HG03097 (cell line): ENCODE measurements around the gene ABCC1.
"Not testable (repeated sequence)": the region's sequence is repeated elsewhere in the genome, so short reads cannot be mapped to it uniquely, and the experiment has no call there.

ENCODE experiments used
- ATAC-seq: cut with Tn5 transposase; IDR thresholded peaks from one replicate; pipeline ENCODE4 v1.9.1; 2021; ENCODE audit not compliant: unreplicated experiment, low FRiP score

ABCC1 gene

GRCh38 chr16:16102738-16103137 lies 153.3 kb downstream of the ABCC1 start:
- ATAC-seq = no peak

DNA sequence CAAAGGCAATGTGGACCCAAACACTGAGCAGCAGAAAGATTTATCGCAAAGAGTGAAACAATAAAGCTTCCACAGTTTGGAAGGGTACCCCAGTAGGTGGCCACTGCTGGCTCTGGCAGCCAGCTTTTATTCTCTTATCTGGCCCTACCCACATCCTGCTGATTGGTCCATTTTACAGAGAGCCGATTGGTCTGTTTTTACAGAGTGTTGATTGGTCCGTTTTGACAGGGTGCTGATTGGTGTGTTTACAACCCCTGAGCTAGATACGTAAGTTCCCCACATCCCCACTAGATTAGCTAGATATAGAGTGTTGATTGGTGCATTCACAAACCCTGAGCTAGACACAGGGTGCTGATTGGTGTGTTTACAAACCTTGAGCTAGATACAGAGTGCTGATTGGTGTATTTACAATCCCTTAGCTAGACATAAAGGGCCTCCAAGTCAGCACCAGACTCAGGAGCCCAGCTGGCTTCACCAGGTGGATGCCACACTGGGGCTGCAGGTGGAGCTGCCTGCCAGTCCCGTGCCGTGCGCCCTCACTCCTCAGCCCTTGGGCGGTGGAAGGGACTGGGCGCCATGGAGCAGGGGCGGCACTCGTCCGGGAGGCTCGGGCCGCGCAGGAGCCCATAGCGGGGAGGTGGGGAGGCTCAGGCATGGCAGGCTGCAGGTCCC lies 154.9 kb downstream of the ABCC1 start:
- not testable (repeated sequence) for ATAC-seq

GRCh38 chr16:16104804-16105141 lies 155.4 kb downstream of the ABCC1 start:
- not testable (repeated sequence) for ATAC-seq

GRCh38 chr16:16105646-16106045 lies 156.2 kb downstream of the ABCC1 start:
- no peak for ATAC-seq

- no peak for ATAC-seq
Measured at GRCh38 chr16:16106466-16106865, 157.1 kb downstream of the ABCC1 start.

DNA sequence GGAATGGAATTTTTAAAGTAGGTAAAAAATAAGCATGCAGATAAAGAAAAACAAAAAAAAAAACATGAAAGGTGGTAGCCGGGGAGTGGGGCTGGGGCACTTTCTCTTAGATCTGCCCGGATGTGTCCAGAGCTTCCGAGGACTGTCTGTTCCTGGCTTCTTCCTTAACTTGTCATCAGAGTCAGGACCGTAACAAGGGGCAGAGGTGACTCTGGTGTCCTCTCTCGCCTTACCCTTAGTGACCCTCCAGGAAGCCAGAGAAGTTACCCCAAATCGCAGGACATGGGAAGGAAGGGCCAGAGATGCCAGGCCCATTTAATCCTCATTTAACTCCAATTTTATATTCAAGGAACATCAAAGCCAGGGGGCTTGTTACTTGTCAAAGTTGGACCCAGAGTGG lies 158.4 kb downstream of the ABCC1 start:
- ATAC-seq = no peak

- no peak for ATAC-seq
Measured at GRCh38 chr16:16108759-16109158, 159.3 kb downstream of the ABCC1 start.

- no peak for ATAC-seq
Measured at GRCh38 chr16:16109453-16110110, 160.2 kb downstream of the ABCC1 start.

DNA sequence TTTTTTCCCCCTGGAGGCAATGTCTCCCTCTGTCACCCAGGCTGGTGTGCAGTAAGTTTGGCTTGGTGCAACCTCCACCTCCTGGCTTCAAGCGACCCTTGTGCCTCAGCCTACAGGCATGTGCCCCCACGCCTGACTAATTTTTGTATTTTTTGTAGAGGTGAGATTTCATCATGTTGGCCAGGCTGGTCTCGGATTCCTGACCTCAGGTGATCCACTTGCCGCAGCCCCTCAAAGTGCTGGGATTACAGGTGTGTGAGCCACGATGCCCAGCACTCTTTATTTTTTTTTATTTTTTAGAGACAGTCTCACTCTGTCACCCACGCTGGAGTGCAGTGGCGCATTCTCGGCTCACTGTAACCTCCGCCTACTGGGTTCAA lies 160.7 kb downstream of the ABCC1 start:
- ATAC-seq = no peak

- ATAC-seq = no peak
Measured at GRCh38 chr16:16111639-16112038, 162.2 kb downstream of the ABCC1 start.

DNA sequence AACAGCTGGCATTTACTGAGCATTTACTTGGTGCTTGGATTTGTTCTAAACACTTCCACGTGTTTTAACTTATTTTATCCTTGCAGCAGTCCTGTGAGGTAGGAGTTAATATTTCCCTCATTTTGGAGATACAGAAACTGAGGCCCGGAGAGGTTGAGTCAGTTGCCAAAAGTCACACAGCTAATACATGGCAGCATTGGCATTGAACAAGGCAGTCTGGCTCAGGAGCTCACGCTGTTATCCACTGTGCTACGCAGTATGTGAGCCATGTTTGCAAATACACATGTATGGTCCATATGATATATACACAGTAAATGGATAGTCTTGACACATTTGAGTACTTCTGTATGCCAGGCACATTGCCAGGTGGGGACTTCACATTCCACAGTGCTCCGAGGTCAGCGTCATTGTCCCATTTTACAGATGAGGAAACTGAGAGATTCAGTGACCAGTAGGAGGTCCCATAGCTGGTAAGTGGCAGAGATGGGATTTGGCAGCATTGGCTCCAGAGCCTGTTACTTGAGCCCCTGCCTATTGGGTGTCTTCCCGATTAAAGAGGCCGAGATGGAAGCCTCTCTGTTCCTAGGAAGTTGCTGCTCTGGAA lies 163.1 kb downstream of the ABCC1 start:
- no peak for ATAC-seq

GRCh38 chr16:16113076-16113475 lies 163.7 kb downstream of the ABCC1 start:
- no peak for ATAC-seq

DNA sequence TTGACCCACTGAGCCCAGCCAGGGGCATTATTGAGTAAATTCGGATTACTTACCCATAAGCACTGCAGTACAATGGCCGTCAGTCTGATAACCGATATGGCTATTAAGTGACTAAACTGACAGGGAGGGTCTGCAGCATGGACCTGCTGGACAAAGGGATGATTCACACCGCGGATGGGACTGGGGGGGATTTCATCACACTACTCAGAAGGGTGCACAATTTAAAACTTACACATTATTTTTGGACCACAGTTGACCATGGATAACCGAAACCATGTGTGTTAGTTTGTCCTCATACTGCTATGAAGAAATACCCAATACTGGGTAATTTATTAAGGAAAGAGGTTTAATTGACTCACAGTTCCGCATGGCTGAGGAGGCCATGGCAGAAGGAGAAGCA lies 167.4 kb downstream of the ABCC1 start:
- ATAC-seq = no peak

- no peak for ATAC-seq
Measured at GRCh38 chr16:16118337-16118736, 168.9 kb downstream of the ABCC1 start.

DNA sequence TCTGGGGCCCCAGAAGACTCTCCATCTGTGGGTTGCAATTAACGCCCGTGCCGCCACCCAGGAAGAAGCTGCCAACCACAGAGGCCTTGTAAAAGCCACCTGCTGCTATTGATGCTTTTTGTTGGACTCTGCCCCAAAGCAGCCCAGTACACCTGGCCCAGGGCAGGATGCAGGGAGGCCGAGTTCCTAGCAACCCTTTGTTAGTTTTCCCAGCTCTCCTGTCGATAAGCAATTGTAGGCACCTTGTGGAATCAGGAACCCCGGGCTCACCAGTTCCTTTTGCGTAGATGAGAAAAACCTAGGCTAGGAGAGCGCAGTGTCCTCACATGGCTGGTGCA lies 170.6 kb downstream of the ABCC1 start:
- no peak for ATAC-seq

GRCh38 chr16:16120382-16121184 lies 171.2 kb downstream of the ABCC1 start:
- no peak for ATAC-seq

DNA sequence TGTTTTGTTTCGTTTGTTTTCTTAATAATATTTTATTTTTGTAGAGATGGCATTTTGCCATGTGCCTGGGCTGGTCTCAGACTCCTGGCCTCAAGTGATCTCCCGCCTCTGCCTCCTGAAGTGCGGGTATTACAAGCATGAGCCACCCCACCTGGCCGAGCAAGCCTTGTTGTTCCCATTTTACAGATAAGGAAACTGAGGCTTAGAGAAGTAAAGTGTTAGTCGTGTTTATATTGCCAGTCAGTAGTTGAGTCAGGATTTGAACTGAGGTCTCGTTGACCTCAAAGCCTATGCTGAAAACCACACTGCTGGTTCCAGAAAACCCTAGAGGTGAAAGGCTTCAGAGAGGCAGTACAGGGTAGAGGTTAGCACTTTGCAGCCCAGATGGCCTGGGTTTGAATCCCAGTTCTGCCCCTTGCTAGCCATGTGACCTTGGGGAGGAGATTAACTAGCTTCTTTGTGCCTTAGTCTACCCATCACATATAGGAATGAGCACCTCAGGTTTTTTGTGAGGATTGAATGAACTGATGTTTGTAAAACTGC lies 171.8 kb downstream of the ABCC1 start:
- ATAC-seq = no peak

DNA sequence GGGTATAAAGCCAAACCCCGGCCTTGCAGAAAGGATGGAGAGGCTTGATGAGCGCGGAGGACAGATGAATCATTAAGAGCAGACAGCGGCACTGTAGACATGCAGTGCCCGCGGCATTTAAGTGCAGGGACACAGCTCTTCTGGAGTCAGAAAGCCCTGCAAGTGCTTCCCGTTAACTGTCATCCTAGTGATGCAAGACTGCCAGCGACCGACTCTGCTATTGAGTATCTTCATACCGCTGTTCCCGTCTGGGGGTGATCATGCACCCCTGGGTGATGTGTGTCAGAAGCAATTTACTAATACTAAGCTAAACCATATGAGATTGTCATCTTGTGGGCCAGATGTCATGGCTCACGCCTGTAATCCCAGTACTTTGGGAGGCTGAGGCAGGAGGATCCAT lies 172.8 kb downstream of the ABCC1 start:
- ATAC-seq = no peak

DNA sequence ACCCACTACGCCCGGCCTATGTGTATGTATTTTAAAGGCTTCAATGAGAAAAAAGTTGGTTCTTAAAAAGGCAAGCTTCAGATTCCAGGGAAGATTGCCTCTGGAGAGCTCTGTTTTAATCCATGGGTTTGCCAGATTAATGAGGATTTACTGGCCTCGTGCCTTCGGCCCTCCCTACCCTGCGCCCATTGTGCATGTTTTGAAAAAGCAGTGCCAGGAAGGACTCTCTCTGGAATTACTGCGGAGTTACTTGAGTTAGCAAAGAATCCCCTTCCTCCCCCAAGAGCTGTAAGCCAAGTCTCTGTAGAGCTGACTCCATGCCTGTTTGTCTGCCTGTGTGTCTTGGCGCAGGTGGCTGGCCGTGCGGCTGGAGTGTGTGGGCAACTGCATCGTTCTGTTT lies 175.0 kb downstream of the ABCC1 start:
- no peak for ATAC-seq

DNA sequence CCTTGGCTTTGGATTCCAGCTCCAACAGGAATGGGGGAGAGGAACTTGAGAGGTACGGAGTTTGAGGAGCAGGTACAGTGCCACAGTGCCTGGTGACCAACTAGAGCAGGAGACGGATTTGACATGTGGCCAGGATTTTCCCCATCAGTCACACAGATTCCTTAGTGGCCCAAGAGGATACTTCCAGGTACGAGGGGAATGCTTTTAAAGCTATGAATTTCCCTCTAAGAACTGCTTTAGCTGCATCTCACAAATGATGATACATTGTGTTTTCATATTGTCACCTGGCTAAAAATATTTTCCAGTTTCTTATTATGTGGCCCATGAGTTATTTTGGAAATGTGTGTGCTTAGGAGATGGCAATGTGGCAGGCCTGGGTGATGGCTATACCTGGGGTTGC lies 175.6 kb downstream of the ABCC1 start:
- no peak for ATAC-seq

DNA sequence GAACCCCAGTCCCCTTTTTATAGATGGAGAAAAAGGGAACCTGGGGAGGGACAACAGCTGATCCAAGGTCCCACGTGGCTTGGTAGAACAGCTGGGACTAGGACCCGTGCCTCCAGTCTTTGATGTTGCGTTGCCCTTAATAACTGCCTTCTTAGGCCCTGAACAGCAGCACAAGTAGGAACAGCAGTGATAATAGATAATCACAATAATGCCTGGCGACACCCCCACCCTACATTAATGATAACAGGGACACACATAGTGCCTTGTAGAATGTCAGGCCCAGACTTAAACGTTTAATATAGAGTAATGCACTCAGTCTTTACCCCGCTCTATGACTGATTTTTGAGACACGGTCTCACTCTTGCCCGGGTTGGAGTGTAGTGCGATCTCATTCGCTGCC lies 177.5 kb downstream of the ABCC1 start:
- no peak for ATAC-seq
